Right ventricle myocardium superior (tissue), 1 donor: ENCODE measurements around the gene MCRS1. TPM values are rescaled to one million over a fixed set of nuclear protein-coding genes. Genes with fewer than 3 reads are reported as not detected.

Source experiments
- ATAC-seq: fragments of 200-7000 bp; cut with Tn5 transposase; one replicate; pipeline ENCODE4 v1.9.1; 2020; ENCODE audit warnings: mild to moderate bottlenecking; ENCODE audit not compliant: poor library complexity
- DNase-seq: peaks from one replicate; pipeline ENCODE4 v3.0.0-alpha.2; 2020
- intact Hi-C: fragments of 100-400 bp; cut with DNase I; formaldehyde crosslinking; loops from one replicate; pipeline ENCODE4 v1.11.2; 2022
- total RNA-seq: library from RNA; stranded (reverse); fragmentation: NEBNext Ultra II Directional; extraction: Animal tissue kit (Norgen Biotek cat#: 25700); gene quantifications from one replicate; pipeline ENCODE4 v1.2.1, GENCODE V29; 2021
- donor health status: DM: no; HTN: yes; CAD: no; lungs with severe emphysema.

The MCRS1 gene
- total RNA-seq, 1 donor from 2014 or later: 83.0 TPM

DNA sequence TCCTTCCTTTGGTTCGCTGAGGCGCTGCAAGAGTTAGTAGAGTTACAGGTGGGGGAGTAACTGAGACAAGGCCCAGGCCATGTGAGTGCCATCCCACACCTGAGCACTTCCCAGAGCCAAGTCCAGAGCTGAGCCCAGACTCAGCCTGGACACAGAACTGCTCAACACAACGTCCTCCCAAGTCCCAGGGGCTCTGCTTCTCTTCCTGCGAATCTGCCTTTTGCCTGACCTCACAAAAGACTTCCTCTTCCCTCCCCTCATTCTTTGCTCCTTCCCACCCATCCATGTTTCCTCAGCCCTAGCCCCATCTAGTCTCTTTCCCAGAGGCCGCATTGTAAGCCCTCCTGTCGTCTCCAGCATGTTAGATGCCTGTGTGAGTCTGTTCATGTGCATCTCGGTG, 16.6 kb upstream of the MCRS1 start:
- ATAC-seq: no peak
- intact Hi-C loops: no loop called here

DNA sequence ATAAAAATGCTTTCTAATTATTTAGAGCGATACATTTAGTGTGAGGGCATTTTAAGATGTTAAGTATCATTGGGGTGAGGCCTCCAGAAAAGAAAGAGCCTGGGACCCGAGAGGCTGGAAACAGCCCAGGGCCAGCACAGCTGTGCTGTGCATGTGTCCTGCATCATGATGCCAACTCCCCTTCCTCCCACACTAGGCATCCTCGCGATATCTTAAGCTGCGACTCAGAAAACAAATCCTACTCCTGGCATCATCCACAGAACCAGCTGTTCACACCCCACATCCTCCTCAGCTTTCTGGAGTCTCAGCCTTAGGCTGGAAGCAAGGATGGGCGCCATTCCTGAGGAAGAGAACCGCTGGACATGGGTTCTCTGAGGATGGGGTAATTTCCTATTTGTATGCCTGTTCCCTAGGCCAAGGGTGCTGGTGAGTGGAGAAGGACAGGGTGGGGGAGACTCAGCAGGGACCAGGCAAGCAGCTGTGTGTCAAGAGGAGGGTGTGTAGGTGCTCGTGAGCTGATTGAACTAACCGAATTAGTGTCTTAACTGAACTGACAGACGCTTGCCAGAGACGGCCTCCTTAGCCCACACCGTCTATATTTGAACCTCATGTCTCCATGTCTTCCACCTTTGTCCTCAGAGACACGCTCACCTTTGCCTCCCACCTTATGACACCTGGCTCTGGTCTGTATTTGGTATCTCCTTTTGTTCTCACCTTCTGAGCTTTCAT, 15.6 kb upstream of the MCRS1 start:
- ATAC-seq: peak; percentile 15
- no peak for DNase-seq

More for the DNA sequence above, 16.6 kb upstream of the MCRS1 start:
- no peak for DNase-seq

DNA sequence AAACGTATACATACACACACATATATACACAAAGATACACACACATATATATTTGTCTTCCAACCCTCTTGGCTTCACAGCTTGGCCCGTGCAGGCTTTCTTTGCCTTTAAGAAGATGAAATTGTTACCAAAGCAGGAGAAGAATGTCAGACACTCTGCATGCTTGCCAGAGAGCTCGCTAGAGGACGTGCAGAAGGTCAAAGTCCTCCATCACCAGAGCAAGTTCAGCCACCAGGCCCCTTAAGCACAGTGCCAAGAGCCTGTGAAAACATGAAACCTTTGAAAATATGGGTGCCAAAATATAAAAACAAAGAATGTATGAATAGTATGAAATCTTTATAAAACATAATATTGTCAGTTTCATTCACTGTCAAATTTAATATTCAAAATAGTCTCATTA, 14.9 kb upstream of the MCRS1 start:
- DNase-seq (peak; percentile 59), ATAC-seq (peak; percentile 80)
- intact Hi-C loops: no loop called here

More for the DNA sequence above, 15.6 kb upstream of the MCRS1 start:
- intact Hi-C loops: no loop called here

DNA sequence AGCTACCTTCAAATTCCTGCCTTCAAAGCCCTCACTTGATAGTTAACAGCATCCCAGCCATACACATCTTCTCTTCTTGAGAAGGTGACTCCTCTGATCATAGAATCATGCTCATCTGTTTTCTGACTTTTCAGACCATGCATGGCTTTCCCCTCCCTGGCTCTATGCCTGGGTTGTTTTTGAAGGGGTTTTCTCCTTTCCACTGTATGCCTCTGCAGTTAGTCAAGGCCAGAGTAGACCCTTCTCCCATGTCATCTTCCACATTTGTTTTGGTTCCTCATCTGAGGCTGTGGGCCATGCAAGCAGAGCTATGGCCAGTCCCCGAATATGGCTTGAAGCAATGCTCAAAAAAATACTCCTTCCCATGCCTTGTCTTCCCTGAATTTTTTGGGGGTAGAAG, 14.3 kb upstream of the MCRS1 start:
- intact Hi-C loops: no loop called here
- DNase-seq: no peak
- no peak for ATAC-seq

DNA sequence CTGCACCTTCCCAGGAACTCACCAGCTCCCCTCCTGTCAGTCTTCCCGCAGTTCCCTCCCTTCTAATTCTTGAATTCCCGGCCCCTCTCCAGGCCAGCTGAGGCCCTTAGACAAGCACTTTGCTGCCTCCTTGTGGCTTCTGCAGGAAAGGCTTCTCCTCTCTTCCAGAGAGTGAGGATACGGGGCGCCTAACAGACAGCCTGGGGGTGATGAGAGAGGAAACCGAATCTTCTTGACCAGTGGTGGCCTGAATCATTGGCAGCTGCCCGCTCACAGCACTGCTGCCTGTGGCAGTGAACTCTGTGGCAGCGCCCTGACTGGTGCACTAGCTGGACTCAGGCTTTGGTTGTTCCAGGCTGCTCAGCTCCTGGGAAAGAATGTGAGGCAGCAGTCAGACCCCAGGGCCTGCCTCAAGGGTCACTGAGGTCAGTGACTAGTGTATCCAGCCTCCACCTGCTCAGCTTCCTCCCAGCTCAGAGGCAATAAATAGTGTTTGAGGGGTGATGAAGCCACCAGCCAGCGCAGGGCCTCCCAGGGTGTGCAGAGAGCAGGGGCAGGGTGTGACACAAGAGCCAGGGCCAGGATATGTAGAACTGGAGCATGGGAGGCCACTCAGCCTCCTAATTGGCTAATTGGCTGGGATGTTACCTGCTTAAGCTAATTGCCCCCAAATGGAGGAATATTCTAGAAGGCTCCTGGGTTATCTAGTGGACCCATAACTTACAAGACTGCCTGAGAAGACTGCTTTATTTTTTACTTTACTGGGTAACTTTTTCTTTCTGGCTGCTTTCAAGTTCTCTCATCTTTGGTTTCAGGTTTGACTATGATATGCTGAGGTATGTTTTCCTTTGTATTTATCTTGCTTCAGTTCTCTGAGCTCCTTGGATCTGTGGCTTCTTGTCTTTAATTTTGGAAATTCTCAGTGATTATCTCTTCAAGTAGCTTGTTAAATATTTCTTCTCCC, 12.9 kb upstream of the MCRS1 start:
- intact Hi-C loops: no loop called here
- DNase-seq (peak; percentile 73), ATAC-seq (peak; percentile 82)

DNA sequence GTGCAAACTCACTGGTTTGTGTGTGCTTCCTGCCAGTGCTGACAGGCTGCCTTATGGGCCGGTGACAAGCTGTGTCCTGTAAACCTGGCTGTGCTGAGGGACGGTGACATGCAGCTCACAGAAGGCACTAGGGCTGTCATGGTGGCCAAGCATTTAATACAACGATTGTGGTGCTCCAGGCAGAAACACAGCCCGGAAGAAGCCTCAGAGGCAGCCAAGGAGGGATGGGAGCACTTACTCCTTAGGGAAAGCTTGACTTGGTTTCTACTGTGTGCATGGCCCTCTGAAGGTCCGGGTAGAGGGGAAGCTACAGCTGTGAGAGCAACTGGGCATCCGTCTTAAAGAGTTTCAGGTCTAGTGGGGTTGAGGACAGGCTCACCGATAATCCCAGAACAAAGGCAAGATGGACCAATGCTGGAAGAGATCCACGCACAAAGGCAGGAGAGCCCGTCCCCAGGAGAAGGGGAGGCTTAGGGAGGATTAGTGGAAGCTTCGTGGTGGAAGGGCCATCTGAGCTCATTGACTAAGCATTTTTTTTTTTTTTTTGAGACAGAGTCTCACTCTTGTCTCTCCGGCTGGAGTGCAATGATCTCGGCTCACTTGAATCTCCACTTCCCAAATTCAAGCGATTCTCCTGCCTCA, 10.7 kb upstream of the MCRS1 start:
- DNase-seq: no peak
- intact Hi-C loops: no loop called here
- ATAC-seq: no peak

DNA sequence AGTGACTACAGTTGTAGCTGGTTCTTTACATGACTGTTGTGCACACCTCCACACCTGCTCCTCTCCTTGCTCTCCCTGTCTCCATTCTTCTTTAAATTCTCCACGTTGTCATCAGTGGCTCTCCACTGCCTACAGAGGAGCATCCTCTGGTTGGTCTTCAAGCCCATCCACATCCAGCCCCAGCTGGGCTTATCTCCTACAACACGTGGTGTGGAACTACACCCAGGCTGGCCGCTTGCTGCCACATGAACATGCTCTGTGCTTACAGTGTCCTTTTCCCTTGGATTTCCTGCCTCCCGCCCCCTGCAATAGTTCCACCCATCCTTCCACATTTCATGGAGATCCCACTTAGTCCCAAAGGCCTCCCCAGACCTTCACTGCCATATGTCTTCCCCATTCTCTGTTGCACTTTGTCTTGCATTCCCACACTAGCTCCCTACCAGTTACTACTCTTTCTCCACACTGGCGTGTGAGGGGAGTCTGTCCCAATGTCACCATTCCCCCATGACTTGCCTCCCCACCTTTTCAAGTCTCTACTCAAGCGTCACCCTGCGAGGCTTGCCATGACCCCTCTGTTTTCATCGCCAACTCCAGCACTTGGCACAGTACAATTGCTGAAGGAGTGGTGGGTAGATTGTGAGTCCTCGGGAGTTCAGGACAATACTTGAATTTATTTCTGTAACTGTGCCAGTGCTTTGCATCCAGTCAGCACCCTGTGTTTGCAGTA, 9.8 kb upstream of the MCRS1 start:
- DNase-seq (no peak), ATAC-seq (no peak)
- intact Hi-C loops: no loop called here

DNA sequence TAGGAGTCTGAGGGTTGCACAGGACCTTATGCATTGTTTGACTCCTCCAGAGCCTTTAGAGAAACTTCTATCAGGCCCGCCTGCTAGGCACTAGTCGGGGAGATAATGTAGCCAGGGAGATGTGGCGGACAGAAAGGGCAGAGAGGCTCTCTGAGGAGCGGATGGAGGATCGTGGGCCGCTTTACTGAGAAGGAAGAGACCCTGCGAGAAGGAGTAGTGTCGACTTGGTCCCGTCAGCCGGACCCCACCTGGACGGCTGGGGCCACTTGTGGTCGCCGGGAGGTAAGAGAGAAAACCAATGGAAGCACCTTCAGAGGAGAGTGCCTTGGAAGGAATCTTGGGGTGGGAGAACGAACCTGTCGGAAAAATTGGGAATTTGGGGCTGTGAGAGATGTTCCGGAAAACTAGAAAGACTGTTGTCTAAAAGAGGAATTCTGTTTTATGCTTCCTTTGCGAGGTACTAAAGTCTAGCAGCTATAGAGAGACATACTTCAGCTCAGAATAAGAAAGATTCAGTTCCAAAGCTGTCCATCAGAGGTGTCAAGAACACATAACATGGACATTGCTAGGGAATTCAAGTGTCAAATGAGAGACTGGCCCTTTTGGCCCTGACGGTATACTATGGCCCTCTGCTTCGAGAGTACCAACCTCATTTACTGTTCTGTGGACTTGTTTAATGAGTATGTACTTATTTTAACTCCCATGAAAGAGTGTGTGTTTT, 660 bp upstream of the MCRS1 start:
- DNase-seq (no peak), ATAC-seq (peak; percentile 6)
- intact Hi-C loops: no loop called here

DNA sequence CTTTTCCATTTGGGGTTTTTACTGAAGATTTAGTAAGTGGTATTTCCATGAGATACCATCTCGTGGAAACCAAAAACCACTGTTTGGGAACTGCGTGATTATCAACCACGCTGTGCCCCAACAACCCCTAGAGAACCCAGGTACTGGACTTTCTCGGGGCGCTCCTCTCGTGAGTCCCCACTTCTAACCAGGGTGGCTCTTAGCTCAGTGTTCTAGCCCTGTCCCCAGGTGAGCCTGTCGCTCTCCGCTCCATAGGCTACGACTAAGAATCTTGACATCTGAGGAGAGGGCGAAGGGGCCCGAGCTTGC, 686 bp downstream of the MCRS1 start:
- DNase-seq (no peak), ATAC-seq (peak; percentile 0)
- intact Hi-C loops: no loop called here

DNA sequence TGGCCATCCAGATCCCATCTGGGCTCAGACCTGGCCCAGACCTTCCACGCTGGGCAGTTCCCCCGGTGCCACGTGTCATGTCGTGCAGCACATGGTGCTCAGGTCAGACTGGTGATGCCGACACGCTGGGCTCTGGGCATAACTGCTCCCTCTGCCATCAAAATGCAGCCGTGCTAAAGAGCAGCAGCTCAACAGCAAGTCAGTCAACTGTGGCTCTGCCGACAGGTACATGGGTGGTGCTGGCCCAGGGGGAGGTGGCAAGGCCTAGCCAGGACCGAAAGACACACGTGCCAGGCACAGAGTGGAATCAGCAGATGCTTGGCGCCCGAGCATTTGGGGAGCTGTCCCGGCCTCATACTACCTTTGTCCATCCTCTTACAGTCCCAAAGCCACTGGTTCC, 1.6 kb downstream of the MCRS1 start:
- ATAC-seq (no peak), DNase-seq (no peak)
- intact Hi-C loops: no loop called here

DNA sequence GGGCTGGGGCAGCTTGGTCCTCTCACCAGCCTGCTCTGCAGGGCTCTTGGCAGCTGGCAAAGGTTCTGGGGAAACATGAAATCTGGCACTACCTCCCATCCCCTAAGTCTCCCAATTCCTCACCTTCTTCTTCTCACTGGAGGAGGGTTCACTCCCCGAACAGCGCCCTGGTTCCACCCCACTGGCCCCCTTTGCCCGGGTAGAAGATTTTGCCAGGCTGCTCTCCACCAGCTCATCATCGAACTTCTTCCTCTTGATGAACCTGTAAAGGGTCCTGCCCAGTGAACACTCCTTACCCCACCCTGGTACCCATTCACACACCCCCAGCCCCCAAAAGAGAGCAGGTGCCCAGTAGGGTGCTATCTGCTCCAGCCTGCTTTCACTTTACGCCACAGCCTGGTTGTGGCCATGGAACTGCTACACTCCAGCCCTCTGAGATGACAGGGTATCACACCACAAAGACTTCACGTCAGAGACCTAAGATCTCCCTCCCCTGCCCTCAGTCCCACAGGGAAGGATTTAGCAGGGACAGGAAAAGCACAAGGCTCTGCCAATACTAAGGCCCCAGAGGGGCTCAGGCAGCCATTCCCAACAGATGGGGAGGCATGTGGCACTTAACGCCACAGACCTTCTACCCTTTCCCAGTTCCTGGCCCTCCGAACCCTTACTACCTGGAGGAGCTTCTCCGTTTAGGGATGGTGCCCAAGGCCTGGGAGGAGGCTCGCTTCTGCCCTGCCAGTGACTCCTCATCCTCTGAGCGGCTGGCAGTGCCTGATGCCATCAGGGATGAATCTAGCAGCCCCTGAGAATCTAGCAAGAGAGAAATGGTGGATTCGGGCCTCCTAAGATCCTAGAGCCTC, 2.3 kb downstream of the MCRS1 start:
- intact Hi-C loops: no loop called here
- DNase-seq: no peak

DNA sequence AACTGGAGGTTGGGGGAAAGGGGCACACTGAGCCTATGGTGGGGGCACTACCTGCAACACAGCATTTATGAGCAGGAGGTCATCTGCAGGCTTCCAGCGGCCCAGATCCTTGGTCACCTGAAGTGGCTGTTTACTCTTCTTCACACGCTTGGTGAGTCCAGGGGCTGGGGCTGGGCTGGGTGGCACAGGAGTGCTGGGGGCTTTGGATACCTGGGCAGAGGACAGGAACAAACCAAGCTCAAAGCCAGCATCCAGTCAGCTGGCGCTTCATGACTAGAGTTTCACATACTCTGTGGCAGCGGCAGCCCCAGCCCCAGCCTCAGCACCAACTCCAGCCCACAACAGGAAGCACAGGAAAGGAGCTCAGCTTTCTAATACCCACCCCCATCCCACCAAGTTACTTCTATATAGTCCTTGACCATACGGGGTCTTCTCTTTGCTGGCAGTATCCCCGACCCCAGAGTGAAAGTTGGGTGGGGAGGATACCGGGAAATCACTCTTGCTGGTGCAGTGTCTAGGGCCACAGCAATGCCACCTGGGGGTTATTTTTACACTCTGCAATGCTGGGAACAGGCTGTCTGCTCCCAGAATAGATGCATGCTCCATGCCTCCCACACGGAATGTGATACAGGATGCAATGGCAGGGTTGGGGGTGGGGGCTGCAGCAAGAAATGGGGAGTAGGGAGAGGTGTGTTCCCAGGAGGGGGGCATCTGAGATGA, 3.1 kb downstream of the MCRS1 start:
- intact Hi-C loops: no loop called here
- DNase-seq (no peak), ATAC-seq (peak; percentile 74)

More for the DNA sequence above, 2.3 kb downstream of the MCRS1 start:
- ATAC-seq: no peak

DNA sequence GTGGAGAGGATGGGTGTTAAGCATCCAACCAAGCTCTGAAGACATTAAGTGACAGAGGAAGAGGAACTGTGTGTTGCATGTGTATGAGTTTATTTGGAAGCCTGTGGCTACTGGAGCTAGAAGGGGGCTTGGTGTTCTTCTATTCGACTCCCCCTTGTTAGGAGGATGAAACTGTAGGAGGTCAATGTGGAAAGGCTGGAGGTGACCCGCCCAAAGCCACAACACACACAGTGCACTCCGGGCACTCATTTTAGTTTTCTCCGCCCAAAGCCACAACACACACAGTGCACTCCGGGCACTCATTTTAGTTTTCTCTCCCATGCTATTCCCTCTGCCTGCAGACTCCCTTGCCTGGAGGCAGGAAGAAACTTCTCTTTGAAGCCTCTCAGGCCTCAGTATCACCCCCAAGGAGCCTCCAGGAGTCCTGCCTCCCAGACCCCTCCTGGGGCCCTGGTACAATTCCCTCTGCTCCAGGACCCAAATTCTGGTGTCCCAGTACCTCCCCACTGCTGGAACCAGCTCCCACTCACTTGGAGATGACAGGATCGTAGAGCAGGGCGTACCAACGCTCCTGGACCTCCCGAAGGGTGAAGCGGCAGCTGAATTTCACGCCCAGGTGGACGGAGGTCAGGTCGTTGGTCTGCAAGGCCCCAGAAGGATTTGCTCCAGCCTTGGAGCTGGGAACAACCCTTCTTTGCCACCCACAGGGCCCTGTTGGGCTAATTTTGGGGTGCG, 3.8 kb downstream of the MCRS1 start:
- intact Hi-C loops: no loop called here
- ATAC-seq (no peak), DNase-seq (no peak)

DNA sequence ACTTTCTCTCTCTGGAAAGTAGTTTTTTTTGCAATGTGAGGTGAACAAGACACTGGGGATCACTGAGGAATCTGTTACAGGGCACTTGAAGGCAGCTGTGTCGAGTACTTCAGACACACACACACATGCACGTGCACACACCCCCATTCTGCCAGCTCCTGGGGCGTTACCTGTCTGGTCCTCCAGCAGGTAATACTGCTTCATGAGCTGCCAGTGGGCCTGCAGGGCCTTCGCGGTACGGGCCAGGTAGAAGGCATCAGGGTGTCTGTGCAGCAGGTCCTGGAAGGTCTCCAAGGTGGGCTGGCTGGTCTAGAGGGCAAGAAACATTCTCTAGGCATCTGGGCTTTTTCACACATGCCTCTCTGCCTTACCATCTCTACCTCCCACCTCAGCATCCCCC, 5.1 kb downstream of the MCRS1 start:
- intact Hi-C loops: no loop called here
- ATAC-seq (no peak), DNase-seq (no peak)

DNA sequence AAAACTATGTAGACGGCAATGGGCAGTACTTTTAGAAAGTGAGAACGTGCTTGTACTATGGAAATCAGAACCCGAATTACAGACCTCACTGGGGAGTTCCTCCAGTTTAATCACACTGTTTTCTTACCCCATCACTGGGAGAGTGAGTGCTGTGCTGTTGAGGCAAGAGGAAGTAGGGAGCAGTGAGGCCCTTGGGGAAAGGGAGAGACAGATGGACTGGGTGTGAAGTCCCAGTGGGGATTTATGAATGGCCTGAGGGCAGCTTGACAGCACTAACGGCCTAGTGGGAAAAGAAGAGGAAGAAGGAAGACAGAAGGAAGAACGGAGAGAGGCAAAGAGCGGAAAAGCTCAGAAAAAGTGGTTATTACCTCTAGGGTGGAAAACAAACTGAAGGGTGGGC, 5.7 kb downstream of the MCRS1 start:
- ATAC-seq: no peak
- intact Hi-C loops: no loop called here
- no peak for DNase-seq

DNA sequence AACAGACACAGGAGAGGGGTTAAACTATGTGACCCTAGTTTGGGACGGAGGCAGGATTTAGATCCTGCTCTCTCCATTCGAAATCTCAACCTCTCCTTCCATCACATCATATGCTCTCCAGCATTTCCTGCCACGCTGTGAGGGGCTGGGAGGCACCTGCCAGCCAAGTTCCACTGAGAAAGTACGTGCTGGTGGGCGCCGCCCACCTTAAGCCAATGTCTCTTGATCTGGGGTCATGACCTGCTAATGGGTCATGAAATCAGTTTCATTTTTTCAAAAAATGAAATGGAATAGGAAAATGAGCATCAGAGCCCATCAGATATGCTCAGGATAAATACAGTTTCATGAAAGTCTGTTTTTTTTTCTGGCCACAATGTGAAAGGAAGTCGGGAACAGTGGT, 7.2 kb downstream of the MCRS1 start:
- DNase-seq (no peak), ATAC-seq (no peak)
- intact Hi-C loops: no loop called here
